HG02981 (cell line): ENCODE results near the gene SESN2.

ENCODE experiments used
- ATAC-seq: cut with Tn5 transposase; IDR thresholded peaks from one replicate; pipeline ENCODE4 v1.9.1; 2021; ENCODE audit warnings: mild to moderate bottlenecking, moderate library complexity; ENCODE audit not compliant: unreplicated experiment

SESN2 gene, protein sequence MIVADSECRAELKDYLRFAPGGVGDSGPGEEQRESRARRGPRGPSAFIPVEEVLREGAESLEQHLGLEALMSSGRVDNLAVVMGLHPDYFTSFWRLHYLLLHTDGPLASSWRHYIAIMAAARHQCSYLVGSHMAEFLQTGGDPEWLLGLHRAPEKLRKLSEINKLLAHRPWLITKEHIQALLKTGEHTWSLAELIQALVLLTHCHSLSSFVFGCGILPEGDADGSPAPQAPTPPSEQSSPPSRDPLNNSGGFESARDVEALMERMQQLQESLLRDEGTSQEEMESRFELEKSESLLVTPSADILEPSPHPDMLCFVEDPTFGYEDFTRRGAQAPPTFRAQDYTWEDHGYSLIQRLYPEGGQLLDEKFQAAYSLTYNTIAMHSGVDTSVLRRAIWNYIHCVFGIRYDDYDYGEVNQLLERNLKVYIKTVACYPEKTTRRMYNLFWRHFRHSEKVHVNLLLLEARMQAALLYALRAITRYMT

DNA sequence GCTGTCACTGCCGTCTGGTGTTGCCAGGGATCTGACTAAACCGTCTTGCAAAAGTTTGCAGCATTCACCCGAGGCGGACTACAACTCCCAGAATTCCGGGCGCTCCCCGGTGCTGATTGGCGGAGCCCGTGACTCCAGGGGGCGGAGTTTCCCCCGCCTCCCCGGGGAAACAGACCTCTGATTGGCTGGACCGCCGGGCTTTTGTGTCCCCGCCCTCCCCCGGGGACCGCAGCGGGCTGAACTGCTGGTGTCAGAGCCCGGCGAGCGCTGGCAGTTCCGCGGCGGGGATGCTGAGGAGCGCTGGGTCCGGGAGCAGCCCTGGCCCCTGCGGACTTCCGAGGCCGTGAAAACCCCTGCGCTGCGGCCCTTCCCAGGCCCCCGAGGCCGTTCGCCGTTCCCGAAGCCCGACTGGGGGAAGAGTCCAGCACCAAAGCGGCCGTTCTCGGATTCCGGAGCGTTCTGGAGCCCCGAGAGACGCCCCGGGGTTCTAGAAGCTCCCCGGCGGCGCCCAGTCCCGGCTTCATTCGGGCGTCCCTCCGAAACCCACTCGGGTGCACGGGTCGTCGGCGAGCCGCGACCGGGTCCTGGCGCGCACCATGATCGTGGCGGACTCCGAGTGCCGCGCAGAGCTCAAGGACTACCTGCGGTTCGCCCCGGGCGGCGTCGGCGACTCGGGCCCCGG is at the start of gene SESN2:
Gene SESN2, plus strand, starts transcription at position 267 of the 682 bp plus-strand sequence. Its CDS starts 330 bp downstream, at position 597.
- peak; percentile 91 for ATAC-seq

DNA sequence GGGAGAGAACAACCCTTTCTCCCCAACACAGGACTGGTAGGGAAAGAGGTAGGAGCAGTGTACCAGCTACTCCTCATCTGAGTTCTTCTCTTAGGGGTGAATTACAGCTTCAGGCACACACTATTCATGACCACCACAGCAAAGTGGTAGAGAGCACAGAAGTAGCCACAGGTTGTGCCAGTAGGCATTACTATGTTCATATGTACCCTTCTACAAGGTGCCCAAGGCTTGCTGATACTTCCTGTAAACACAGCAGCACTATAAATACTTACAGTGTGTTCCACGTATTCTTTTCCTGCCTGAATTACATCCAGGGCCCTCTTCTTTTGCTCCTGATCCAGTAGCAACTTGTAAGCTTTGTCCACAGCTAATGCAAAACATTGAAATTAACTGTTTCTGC is 49.6 kb upstream of the SESN2 start:
- no peak for ATAC-seq

DNA sequence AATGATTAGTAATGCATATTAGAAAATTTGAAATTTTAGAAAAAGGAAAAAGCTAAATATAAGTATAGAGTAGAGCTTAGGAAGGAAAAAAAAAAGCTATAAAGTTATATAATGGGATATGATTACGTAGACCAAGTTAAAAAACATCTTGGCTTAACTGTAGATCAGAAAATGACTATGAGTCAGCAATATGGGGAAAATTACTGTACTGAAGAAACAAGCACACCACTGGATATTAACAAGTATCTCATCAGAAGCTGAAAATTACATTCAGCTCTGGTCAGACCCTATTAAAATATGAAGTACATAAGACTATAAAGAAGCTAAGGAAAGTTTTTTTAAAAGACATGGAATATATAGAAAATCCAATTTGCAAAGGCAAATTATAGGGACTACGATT is 46.0 kb upstream of the SESN2 start:
- no peak for ATAC-seq

DNA sequence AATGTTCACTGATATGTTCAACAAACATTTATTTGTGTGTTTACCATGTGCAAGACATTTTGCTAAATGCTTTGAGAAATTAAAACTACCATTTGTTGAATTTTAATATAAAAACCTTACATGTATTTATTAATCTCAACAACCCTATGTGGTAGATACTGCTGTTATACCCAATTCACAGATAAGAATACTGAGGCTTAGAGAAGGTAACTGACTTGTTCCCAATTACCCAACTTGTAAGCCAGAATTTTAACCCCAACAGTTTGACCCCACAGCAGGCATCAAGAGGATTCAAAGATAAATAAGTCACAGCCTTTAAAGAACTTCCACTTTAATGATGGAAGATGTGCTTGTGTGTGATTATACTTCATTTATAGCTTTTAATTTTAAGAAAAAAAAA is 30.2 kb upstream of the SESN2 start:
- ATAC-seq: no peak

DNA sequence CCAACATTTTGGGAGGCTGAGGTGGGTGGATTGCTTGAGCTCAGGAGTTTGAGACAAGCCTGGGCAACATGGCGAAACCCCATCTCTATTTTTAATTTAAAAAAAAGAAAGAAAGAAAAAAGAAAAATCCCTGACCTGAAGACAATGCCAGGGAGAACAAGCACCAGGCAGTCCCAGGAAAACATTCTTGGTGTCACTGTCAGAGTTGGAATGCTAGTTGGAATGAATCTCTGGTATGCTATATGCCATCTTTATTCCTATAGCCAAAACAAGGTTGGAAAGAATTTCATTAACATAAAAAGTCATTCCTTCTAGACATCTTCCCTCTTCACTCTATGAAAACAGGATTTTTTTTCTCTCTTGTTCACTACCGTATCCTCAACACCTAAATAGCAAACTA is 29.3 kb upstream of the SESN2 start:
- no peak for ATAC-seq

DNA sequence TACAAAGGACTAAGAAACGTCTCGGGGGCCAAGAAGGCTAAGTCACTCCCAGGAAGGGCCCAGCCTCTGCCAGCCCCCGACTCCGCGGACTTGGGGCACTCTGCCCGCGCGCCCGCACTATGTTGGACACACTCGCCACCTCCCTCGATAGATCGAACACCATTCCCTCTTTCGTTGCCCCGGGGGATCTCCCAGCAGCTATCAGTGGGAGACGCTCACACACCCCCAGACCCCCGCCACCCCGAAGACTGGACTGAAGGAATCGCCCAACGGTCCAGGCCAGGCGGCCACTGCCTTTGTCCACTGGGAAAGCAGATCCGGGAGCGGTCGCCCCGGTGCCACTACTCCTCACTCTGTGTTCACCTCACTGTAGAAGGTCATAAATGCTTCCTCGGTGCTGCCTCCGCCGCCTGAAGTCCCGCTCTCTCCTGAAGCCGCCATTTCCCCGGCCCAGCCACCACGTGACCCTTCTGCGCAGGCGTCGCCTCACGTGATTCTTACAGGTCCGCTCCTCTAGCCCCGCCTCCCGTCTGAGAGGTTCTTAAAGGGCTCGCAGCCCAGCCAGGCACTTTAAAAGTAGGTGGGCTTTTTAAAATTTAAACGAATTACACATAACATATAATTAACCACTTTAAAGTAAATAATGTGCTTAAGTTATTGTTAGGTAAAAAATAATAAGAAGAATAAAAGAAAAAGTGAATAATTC is 26.6 kb upstream of the SESN2 start, which contains the start of gene DNAJC8:
Gene DNAJC8, minus strand, starts transcription at position 472 of the 706 bp plus-strand sequence. Its CDS starts 31 bp downstream, at position 441.
- peak; percentile 53 for ATAC-seq

DNA sequence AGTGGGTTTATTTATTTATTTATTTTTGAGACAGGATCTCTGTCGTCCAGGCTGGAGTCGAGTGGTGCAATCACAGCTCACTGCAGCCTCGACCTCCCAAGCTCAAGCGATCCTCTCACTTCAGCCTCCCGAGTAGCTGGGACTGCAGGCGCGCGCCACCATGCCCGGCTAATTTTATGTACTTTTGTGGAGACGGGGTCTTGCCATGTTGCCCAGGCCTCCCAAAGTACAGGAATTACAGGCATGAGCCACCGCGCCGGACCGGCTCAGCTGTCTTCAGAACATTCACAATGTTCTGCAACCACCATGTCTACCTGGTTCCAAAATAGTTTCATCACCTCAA is 26.1 kb upstream of the SESN2 start:
- no peak for ATAC-seq

DNA sequence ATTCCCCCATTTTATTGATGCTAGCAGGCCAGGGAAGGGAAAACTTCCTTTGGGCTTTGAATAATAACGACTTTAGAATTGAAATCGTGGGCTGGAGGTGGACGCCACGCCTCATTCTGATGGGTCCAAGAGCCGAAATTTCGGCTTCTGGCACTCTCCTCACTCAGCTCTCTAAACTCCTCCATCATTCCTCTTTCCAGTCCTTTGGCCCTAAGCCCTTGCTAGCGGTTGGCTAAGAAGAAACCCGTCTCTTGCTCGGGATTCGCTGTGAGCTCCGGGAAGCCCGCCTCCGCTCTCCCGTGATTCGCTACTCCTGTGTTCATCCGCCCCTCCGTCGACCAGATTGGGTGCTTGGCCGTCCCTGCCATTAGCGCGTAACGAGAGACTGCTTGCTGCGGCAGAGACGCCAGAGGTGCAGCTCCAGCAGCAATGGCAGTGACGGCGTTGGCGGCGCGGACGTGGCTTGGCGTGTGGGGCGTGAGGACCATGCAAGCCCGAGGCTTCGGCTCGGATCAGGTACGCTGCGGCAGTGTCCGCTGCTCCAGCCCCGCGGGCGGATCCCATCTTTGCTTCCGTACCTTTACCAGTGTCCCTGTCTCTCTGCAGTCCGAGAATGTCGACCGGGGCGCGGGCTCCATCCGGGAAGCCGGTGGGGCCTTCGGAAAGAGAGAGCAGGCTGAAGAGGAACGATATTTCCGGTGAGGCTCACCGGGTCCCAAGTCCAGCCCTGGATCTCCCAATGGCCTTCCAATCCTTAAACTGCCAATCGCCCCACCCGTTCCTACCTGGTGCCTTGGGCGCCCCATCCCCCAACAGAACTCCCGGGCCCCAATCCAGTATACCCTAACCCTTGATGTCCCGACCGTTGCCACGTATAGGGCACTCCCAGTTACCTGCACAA is 23.3 kb upstream of the SESN2 start, which contains the start of gene ATP5IF1:
Gene ATP5IF1, plus strand, starts transcription at position 370 of the 901 bp plus-strand sequence. Its CDS starts 60 bp downstream, at position 430.
- peak; percentile 90 for ATAC-seq

DNA sequence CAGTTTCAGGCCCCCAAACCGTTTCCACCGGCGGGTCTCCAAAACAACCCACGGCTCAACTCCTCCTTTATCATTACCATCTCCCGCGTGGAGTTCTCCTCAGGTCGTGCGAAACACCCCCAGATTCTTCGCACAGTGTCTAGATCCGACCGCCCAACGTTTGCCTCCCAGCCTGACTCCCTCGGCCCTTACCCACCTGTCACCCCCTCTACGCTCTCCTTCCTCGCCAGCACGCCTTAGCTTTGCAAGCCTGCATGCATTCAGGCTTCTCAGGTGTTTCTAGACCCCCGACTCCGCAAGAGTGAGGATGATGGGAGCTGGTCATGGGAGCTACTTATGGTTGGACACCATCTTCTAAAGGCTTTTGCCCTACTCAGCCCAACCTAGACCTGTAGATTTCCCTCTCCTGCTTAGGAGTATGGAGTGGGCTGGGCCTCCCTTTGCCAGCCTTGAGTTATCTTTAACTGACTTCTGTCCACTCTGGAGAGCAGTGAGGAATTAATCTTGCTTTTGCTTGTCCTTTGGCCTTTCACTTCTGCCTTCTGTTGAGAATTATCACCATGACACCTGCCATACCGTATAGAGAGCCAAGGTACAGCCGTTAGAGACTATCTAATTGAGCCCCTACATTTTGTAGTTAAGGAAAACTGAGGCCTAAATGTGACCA is 22.5 kb upstream of the SESN2 start:
- no peak for ATAC-seq

DNA sequence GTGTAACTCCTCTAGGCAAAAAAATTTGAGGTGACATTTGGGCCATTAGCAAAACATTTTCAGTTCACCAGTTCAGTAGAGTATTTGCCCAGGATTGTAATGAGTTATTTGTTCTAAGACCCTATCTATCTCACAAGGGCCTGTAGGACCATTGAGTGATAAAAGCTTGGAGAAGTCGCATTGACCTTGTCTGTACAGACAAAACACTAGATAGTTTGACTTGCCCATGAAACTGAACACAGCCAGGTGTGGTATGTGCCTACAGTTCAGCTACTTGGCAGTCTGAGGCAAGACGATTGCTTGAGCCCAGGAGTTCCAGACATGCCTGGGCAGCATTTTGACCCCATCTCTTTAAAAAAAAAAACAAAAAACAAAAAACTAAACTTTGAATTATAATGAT is 20.3 kb upstream of the SESN2 start:
- no peak for ATAC-seq

DNA sequence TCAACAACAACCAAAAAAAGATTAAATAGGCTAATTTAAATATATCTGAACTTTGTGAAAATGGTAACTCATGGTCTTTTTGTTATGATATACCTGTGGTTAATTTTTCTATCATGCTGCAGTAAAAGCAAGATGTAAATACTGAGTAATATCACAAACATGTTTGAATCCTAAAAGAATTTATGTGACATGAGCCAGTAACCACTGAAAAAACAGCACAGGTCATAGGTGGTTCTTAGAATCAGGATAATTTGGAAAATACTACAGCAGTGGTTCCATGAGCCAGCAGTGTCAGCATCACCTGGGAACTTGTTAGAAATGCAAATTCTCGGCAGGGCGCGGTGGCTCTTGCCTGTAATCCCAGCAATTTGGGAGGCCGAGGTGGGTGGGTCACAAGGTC is 19.3 kb upstream of the SESN2 start:
- no peak for ATAC-seq

DNA sequence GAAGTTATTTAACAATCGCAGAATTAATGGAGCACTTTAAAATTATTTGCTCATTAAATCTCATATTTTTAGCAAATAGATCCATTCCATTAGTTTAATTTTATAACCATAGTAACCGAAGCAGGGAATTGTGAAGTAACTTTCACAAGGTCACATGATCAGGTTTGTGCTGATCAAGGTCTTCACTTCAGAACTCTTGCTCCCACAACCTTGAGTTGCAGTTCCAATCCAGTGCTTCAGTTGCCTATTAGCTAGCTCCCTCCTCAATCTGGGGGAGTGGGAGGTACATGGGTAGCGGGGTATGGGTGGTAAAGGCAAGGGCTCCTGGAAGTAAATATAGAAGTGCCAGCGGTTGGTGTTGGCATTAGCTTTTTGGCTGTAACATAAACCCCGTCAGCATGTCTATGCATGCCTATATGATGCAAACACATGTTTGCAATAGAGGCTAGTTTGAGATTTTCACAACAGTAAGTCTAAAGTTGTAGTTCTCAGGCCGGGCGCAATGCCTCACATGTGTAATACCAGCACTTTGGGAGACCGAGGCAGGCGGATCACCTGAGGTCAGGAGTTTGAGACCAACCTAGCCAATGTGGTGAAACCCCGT is 17.6 kb upstream of the SESN2 start:
- no peak for ATAC-seq

DNA sequence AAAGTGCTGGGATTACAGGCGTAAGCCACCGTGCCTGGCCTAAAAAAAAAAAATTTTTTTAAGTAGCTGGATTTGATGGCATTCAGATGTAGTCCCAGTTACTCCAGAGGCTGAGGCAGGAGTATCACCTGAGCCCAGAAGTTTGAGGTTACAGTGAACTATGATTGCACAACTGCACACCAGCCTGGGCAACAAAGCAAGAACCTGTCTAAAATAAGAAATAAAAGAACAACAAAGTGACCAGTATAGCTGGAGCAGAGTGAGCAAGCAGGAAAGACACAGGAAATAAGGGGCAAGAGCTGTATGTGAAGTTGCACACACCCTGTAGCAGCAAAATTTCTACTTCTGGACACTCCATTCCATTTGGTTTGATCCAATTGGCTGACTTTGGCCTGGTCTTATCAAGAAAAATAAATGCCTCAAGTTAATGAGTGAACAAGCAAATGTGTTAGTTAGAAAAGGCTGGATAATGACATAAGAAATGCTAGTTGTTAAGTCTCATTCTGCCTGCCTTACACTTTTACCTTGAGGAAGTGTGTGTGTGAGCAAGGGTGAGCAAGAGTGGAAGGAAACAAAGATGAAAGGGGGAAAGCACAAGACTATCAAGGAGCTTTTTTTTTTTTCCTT is 15.5 kb upstream of the SESN2 start:
- ATAC-seq: no peak

DNA sequence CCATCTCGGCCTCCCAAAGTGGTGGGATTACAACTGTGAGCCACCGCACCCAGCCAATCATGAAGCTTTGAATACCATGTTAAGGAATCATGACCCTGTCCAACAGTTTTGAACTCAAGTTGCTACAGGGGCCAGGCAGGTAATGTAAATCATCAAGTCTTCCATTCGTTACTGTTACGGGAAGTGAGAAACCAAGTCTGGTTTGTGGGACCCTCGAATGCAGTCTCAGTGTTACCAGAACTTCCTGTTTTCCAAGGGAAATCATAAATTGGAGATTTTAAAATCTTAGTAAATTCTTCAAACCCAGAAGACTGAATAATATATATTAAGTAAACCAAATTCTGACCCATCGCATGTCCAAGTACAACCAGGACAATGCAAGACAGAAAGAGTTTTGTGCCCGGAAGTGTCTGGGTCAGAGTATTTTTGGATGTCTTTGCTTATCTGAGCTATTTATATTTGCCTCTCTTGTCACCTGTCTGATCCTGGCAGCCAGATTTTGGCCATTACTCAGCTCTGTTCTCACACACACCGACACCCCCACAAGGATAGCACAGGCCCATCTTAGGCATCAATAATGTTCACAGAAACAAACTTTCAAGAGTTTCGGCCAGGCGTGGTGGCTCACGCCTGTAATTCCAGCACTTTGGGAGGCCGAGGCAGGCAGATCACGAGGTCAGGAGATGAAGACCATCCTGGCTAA is 14.6 kb upstream of the SESN2 start:
- ATAC-seq: no peak

DNA sequence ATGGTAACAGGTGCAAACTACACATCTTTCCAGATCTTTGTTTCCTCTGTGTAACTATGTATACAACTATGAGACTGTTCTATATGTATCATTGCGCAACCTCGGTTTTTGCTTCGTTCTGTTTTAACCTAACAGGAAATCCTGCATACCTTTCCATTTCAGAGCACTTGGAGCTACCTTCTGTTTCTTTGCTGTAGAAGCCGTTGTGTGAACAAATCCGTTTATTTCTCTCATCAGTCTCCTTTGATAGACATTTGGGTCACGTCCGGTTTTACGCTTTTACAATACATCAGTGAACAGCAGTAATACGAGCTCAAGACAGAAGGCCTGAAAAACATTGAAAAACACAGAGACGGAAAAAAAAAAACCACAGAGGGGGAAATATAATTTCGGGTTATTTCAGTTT is 12.9 kb upstream of the SESN2 start:
- ATAC-seq: no peak

DNA sequence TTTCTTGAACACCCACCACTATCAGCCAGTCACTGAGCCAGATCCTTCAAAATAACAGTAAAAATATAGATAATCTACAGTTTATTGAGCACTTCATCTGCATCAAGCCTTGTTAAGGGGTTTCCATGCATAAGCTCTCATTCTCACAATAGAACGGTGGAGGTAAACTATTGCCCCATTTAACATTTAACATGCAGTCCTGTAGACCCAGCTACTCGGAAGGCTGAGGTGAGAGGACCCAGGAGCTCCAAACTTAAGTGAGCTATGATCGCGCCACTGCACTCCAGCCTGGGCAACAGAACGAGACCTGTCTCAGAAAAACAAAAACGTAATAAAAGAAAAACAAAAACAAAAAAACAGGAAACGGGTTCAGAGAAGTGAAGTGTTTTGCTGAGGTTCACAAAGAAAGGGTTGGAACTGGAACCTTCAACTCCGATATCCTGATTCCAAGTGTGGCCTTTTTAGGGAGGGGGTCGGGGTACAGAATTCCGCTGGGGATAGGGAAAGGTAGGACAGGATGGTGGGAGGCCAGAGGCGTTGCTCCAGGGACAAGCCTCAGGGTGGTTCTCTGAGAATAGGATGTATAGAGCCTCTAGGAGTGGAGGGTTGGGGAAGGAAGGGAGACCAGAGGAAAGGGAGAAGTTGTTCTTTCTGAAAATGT is 11.6 kb upstream of the SESN2 start:
- no peak for ATAC-seq

DNA sequence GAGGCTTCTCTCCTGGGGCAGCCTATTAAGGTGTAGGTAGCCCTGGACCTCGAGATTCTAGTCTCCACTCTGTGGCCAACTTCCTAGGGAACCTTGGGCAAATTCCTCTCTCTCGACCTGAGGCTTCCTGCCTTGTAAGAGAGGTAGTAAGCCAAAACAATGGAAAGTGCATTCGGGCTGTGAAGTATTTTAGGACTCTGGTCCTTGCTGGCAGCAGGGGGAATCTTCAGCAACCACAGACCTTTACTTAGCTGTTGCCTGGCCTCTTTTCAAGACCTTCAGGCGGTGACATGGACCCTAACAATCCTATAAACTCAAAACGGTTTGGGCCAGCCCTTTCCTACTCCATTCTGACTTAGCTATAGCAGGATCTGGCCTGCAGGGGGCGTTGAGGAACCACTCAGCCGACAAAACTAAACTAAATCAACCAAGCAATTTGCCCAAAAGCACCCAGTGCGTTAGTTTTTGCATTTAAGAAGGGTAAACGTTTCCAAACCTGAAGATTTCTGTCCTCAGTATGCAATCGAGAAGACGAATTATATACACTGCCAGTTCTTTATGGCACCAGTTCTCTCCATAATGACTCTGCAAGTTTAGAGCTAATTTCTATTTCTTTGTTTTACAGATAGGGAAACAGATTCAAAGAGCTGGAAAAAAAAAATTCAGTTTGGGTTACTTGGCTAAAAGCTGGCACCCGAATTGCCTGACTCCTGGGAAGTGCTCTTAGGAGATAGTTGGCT is 10.9 kb upstream of the SESN2 start:
- no peak for ATAC-seq
